Measurements from ENCODE around the gene MALL. TPM values are rescaled to one million over a fixed set of nuclear protein-coding genes. Genes with fewer than 3 reads are reported as not detected.
A peak's percentile ranks its signal among the peaks of the same experiment; 100 is the strongest.
"Not testable (repeated sequence)": the region's sequence is repeated elsewhere in the genome, so short reads cannot be mapped to it uniquely, and the experiment has no call there.

MALL gene
- 4.8 to 5.4 TPM (median 4.9 TPM) in 3 replicates for total RNA-seq

DNA sequence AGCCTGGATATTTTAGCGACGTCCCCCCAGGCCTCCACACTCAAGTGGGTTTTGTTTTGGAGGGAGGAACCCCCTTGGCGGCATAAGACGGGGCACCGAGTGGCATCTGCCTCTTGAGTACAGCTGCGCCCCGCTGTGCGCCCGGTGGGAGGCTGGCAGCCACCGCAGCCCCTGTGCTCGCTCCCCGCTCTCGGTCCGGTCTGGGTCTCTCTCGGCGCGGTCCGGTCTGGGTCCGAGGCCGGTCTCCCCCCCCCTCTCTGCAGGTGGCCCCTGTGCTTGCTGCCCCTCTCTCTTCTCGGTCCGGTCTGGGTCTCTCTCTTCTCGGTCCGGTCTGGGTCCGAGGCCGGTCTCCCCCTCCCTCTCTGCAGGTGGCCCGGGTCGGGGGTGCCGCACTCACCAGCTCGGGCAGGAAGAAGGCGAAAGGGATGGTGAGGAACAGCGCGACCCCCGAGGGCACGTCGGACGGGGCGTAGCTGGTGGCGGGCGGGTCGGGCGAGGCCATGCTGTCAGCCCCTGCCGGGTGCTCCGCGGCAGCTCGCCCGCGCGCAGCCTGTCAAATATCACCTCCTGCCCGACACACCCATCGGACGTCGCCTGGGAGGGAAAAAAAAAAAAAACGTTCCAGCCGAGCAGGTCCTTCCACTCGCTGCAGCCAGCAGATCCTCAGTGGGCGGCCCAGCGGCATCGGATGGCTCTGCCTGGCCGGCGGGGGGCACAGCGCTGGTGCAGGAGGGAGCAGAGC is at the start of gene MALL:
Gene MALL (minus strand): TSS at position 532 of the 742 bp plus-strand sequence. CDS start 30 bp downstream, at position 502.
- Mint-ChIP-seq H3K27ac (no peak within 1 kb of the TSS), H3K27me3 (ENCODE audit: low read depth) (peaks cover 92% of the 10 kb centered on the region)
- DNase-seq (ENCODE audit: low spot score in 2 of 2, unreplicated experiment in 2 of 2), result no peak

DNA sequence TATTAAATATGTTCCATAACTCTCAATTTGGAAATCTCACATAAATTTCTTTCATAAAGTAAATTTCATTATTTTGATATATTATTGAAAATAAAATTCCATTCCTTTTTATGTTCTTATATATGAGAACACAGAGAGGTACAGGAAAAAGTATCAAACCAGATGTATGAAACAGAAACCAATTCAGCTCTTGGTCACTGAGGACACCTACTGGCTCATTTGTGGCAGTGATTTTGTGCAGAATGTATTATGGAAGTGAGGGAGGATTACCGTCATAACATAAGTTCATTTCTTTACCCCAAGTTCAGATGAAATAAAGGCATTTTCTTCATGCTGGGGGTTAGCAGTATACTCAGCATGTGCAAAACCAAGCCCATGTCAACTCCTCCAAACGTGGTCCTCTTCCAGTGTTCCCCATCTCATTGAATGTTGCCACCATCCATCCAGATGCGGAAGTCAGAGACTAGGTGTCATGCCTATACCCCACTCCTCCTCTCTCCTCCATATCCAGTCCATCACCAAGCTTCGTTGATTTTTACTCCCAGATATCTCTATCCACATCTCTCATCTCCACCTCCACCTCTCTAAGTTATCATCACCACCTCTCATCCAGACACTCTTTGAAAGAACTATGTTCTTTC is 41.7 kb upstream of the MALL start:
- H3K4me3 Mint-ChIP-seq, result no peak overlapping the region
- no peaks in the 10 kb centered on the region for H3K27me3 Mint-ChIP-seq (ENCODE audit: low read depth)
- peaks cover 12% of the 10 kb centered on the region for H3K36me3 Mint-ChIP-seq
- TF ChIP-seq, protein P1, sequence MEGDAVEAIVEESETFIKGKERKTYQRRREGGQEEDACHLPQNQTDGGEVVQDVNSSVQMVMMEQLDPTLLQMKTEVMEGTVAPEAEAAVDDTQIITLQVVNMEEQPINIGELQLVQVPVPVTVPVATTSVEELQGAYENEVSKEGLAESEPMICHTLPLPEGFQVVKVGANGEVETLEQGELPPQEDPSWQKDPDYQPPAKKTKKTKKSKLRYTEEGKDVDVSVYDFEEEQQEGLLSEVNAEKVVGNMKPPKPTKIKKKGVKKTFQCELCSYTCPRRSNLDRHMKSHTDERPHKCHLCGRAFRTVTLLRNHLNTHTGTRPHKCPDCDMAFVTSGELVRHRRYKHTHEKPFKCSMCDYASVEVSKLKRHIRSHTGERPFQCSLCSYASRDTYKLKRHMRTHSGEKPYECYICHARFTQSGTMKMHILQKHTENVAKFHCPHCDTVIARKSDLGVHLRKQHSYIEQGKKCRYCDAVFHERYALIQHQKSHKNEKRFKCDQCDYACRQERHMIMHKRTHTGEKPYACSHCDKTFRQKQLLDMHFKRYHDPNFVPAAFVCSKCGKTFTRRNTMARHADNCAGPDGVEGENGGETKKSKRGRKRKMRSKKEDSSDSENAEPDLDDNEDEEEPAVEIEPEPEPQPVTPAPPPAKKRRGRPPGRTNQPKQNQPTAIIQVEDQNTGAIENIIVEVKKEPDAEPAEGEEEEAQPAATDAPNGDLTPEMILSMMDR (IDR thresholded peaks at IDR 0.05; ENCODE audit: unreplicated experiment), result peak; percentile 63
- DNase-seq (ENCODE audit: low spot score in 2 of 2, unreplicated experiment in 2 of 2), result no peak
- peaks cover 16% of the 10 kb centered on the region for H3K9me3 Mint-ChIP-seq
- H3K27ac Mint-ChIP-seq, result no peak overlapping the region
- H3K4me1 Mint-ChIP-seq, result no peaks in the 10 kb centered on the region

More for the DNA sequence above, at the start of gene MALL:
- TF ChIP-seq, protein P1 (IDR thresholded peaks at IDR 0.05; ENCODE audit: unreplicated experiment), result no peak
- Mint-ChIP-seq H3K9me3 (peaks cover 25% of the 10 kb centered on the region), H3K4me3 (peak within 1 kb of the TSS; percentile 55), H3K4me1 (peaks cover 13% of the 10 kb centered on the region), H3K36me3 (peaks cover 1% of the 10 kb centered on the region)

DNA sequence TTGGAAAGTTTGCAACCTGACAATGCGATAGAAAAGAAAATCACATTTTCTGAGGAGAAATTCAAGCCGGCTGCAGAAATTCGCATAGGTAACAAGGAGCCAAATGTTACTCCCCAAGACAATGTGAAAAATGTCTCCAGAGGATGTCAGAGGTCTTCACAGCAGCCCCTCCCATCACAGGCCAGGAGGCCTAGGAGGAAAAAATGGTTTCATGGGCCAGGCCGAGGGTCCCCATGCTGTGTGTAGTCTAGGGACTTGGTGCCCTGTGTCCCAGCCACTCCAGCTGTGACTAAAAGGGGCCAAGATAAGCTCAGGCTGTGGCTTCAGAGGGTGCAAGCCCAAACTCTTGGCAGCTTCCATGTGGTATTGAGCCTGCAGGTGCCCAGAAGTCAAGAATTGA is 39.2 kb upstream of the MALL start:
- not testable (repeated sequence) for H3K4me3 Mint-ChIP-seq; H3K4me1 Mint-ChIP-seq; H3K27me3 Mint-ChIP-seq (ENCODE audit: low read depth); H3K27ac Mint-ChIP-seq; DNase-seq (ENCODE audit: low spot score in 2 of 2, unreplicated experiment in 2 of 2)
- Mint-ChIP-seq H3K36me3 (peaks cover 12% of the 10 kb centered on the region), H3K9me3 (peaks cover 16% of the 10 kb centered on the region)

DNA sequence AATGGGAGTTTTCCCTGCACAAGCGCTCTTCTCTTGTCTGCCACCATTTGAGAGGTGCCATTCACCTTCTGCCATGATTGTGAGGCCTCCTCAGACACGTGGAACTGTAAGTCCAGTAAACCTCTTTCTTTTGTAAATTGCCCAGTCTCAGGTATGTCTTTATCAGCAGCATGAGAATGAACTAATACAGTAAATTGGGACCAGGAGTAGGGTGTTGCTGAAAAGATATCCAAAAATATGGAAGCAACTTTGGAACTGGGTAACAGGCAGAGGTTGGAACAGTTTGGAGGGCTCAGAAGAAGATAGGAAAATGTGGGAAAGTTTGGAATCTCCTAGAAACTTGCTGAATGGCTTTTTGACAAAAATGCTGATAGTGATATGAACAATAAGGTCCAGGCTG is 38.6 kb upstream of the MALL start:
- H3K4me1 Mint-ChIP-seq; H3K27me3 Mint-ChIP-seq (ENCODE audit: low read depth); H3K4me3 Mint-ChIP-seq; DNase-seq (ENCODE audit: low spot score in 2 of 2, unreplicated experiment in 2 of 2); H3K27ac Mint-ChIP-seq: not testable (repeated sequence)
- Mint-ChIP-seq H3K36me3 (peaks cover 12% of the 10 kb centered on the region), H3K9me3 (peaks cover 16% of the 10 kb centered on the region)

DNA sequence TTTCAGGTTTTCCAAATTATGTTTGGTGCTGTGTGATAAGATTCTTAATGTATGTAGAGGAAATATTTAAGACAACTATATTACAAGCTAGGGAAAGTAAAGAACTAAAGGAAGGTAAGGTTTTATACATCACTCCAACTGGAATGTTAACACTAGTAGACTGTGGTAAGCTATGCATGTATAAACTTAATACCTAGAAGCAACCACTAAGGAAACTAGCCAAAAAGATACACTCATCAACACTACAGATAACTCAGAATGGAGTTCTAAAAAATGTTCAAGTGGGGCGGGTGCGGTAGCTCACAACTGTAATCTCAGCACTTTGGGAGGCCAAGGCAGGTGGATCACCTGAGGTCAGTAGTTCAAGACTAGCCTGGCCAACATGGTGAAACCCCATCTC is 37.8 kb upstream of the MALL start:
- no peak for DNase-seq (ENCODE audit: low spot score in 2 of 2, unreplicated experiment in 2 of 2)
- no peak overlapping the region for H3K27ac Mint-ChIP-seq
- H3K27me3 Mint-ChIP-seq (ENCODE audit: low read depth), result no peaks in the 10 kb centered on the region
- H3K9me3 Mint-ChIP-seq, result peaks cover 16% of the 10 kb centered on the region
- no peak overlapping the region for H3K4me3 Mint-ChIP-seq
- TF ChIP-seq, protein P1 (IDR thresholded peaks at IDR 0.05; ENCODE audit: unreplicated experiment), result no peak
- peaks cover 12% of the 10 kb centered on the region for H3K36me3 Mint-ChIP-seq
- peaks cover 4% of the 10 kb centered on the region for H3K4me1 Mint-ChIP-seq

DNA sequence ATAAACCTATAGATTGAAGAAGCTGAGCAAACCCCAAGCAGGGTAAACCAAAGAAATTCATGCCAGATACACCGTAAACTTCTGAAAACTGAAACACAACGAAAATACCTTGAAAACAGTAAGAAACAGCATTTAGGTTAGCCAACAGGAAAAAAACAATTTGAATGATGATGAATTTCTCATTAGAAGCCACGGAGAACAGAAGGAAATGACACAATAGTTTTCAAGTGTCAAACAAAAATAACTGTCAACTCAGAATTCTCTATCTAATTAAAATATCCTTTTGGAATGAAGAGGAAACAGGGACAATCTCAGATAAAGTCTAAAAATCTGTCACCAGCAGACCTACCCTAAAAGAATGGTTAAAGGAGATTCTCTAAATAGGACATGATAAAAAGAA is 37.3 kb upstream of the MALL start:
- Mint-ChIP-seq H3K27ac (no peak overlapping the region), H3K27me3 (ENCODE audit: low read depth) (no peaks in the 10 kb centered on the region), H3K4me1 (peaks cover 4% of the 10 kb centered on the region), H3K36me3 (peaks cover 13% of the 10 kb centered on the region), H3K9me3 (peaks cover 20% of the 10 kb centered on the region), H3K4me3 (no peak overlapping the region)
- no peak for DNase-seq (ENCODE audit: low spot score in 2 of 2, unreplicated experiment in 2 of 2)
- TF ChIP-seq, protein P1 (IDR thresholded peaks at IDR 0.05; ENCODE audit: unreplicated experiment), result no peak

Measured in mesothelial cell of epicardium (in vitro differentiated cells).